KMS-11 (cell line): ENCODE data around the gene PLXDC2.

Experiments
- H2AFZ ChIP-seq: fragments of 200-600 bp; sonication (generic); 2 replicates; pipeline ENCODE4 v1.6.1; 2016; ENCODE audit warnings: antibody characterized with exemption, mixed run types, low read depth
- H3K27ac ChIP-seq: fragments of 200-600 bp; sonication (generic); 2 replicates; pipeline ENCODE4 v1.6.1; 2016; ENCODE audit warnings: mild to moderate bottlenecking, mixed run types
- H3K27me3 ChIP-seq: fragments of 200-600 bp; sonication (generic); 2 replicates; pipeline ENCODE4 v1.6.1; 2017; ENCODE audit warnings: mild to moderate bottlenecking, low read depth, mixed run types, moderate library complexity; ENCODE audit not compliant: insufficient read depth
- H3K36me3 ChIP-seq: fragments of 200-600 bp; sonication (generic); 2 replicates; pipeline ENCODE4 v1.6.1; 2017; ENCODE audit warnings: mild to moderate bottlenecking, mixed run types; ENCODE audit not compliant: insufficient read depth
- H3K4me1 ChIP-seq: fragments of 200-600 bp; sonication (generic); 2 replicates; pipeline ENCODE4 v1.6.1; 2016; ENCODE audit warnings: mild to moderate bottlenecking, low read depth, mixed run types; ENCODE audit not compliant: poor library complexity, severe bottlenecking
- H3K4me2 ChIP-seq: fragments of 200-600 bp; sonication (generic); 2 replicates; pipeline ENCODE4 v1.7.0; 2016; ENCODE audit warnings: mild to moderate bottlenecking, mixed run types
- H3K4me3 ChIP-seq: fragments of 200-600 bp; sonication (generic); IDR thresholded peaks from 2 replicates; pipeline ENCODE4 v1.6.1; 2017; ENCODE audit warnings: low read depth, low read length, mixed read lengths; ENCODE audit not compliant: insufficient read depth
- H3K79me2 ChIP-seq: fragments of 200-600 bp; sonication (generic); 2 replicates; pipeline ENCODE4 v1.6.1; 2016; ENCODE audit warnings: low read depth, mixed run types; ENCODE audit not compliant: insufficient read depth
- H3K9ac ChIP-seq: fragments of 200-600 bp; sonication (generic); 2 replicates; pipeline ENCODE4 v1.6.1; 2016; ENCODE audit warnings: mild to moderate bottlenecking, mixed run types
- H4K20me1 ChIP-seq: fragments of 200-600 bp; sonication (generic); 2 replicates; pipeline ENCODE4 v1.6.1; 2016; ENCODE audit warnings: mild to moderate bottlenecking, mixed run types; ENCODE audit not compliant: insufficient read depth
- CTCF ChIP-seq: fragments of 200-600 bp; sonication (generic); conservative IDR thresholded peaks from 2 replicates; pipeline ENCODE4 v1.6.1; 2017; ENCODE audit warnings: low read depth, mild to moderate bottlenecking, antibody characterized with exemption, low read length, moderate library complexity, mixed read lengths

PLXDC2 gene

DNA sequence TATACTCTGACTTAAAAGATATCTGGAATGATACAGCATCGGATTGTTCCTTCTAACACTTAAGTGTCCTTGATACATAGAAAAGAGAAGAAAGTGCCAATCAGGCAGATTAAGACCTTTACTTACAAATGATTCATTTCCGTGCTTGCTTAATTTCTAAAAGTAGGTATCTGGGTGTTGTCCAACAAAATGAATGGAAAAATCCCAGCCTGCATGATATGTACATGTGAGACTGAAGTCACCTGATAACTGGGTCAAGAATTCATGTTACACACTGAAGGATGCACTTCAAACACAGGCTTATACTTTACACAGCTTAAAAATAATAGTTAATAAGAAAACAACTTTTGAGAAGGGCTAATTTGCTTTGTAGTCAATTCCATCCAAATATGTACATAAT, 25.2 kb upstream of the PLXDC2 start:
- Histone ChIP-seq H3K4me3 (no peak overlapping the region), H3K27me3 (no peaks in the 10 kb centered on the region), H3K4me2 (no peak overlapping the region), H3K79me2 (no peaks in the 10 kb centered on the region), H3K4me1 (peaks cover 18% of the 10 kb centered on the region), H3K9ac (no peak overlapping the region), H4K20me1 (no peaks in the 10 kb centered on the region), H3K36me3 (no peaks in the 10 kb centered on the region), H3K27ac (no peak overlapping the region), H2AFZ (no peak overlapping the region)
- TF ChIP-seq CTCF, result no peak

GRCh38 chr10:19795684-19796083, 20.5 kb upstream of the PLXDC2 start:
- Histone ChIP-seq H3K27me3 (no peaks in the 10 kb centered on the region), H2AFZ (no peak overlapping the region), H3K36me3 (no peaks in the 10 kb centered on the region), H3K4me2 (no peak overlapping the region), H3K9ac (no peak overlapping the region), H3K4me3 (no peak overlapping the region), H3K27ac (no peak overlapping the region), H3K79me2 (no peaks in the 10 kb centered on the region), H3K4me1 (peaks cover 7% of the 10 kb centered on the region), H4K20me1 (no peaks in the 10 kb centered on the region)
- TF ChIP-seq CTCF, result no peak

DNA sequence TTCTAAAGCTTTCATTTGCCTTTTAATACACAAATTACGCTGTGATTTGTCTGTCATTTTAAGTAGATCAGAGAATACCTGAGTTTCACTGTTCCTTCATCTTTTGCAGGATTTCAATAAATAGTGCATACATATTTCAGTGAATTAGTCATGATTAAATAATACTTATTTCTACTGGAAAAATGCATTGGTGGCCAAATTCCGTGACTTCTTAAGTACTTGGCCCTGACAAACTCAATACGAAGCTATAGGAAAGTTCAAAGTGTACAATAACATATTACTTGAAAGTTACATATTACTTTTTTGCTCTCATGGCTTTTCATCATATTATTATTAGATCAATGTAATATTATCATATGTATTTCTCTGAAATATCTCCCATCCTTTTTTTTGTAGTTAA, 16.1 kb upstream of the PLXDC2 start:
- no peaks in the 10 kb centered on the region for H3K79me2 ChIP-seq
- H3K4me3 ChIP-seq, result no peak overlapping the region
- H3K4me2 ChIP-seq, result no peak overlapping the region
- H3K27ac ChIP-seq, result no peak overlapping the region
- TF ChIP-seq CTCF, result no peak
- H3K4me1 ChIP-seq, result peaks cover 30% of the 10 kb centered on the region
- no peaks in the 10 kb centered on the region for H4K20me1 ChIP-seq
- H3K27me3 ChIP-seq, result no peaks in the 10 kb centered on the region
- no peak overlapping the region for H2AFZ ChIP-seq
- H3K9ac ChIP-seq, result no peak overlapping the region
- H3K36me3 ChIP-seq, result no peaks in the 10 kb centered on the region

DNA sequence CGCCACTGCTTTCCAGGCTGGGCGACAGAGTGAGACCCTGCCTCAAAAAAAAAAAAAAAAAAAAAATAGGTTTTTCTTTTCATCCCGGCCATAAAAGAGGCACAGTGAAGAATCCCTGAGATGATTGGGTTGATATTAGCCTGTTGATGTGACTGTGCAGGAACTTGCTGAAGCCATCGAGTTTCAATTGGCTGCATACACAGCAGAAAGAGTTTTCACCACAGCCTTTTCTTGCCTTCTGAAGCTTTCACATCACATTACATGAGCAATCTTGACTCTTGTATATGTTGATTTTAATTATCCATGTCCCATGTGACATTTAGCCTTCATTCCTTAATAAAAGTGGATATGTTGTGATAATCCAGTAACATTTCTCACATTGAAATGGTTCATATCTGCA, 14.9 kb upstream of the PLXDC2 start:
- no peak for TF ChIP-seq CTCF
- H3K9ac ChIP-seq, result no peak overlapping the region
- peak overlapping the region; percentile 2; the same call in 1 of the 2 replicates for H3K27ac ChIP-seq
- no peaks in the 10 kb centered on the region for H3K27me3 ChIP-seq
- peak overlapping the region; percentile 31 for H3K4me2 ChIP-seq
- no peak overlapping the region for H3K4me3 ChIP-seq
- peak overlapping the region; percentile 3; the same call in 1 of the 2 replicates for H2AFZ ChIP-seq
- no peaks in the 10 kb centered on the region for H4K20me1 ChIP-seq
- H3K79me2 ChIP-seq, result no peaks in the 10 kb centered on the region
- H3K4me1 ChIP-seq, result peaks cover 36% of the 10 kb centered on the region
- H3K36me3 ChIP-seq, result no peaks in the 10 kb centered on the region
